Head of caudate nucleus (tissue), 42 donors: ENCODE results near the gene ACOT8.
"Not testable (repeated sequence)": the region's sequence is repeated elsewhere in the genome, so short reads cannot be mapped to it uniquely, and the experiment has no call there.

Experiments used
- DNase-seq, 42 donors: peaks; one replicate each; pipeline versions ENCODE4 v3.0.0 to v3.0.0-alpha.2; 2020 to 2021; ENCODE audit warnings: mixed read lengths in 7 of 42
- intact Hi-C: fragments of 100-400 bp; cut with DNase I; formaldehyde crosslinking; loops from one replicate; pipeline ENCODE4 v1.15.0; 2022

Gene ACOT8

GRCh38 chr20:45834797-45835161 lies 22.4 kb downstream of the ACOT8 start:
- intact Hi-C loops: no loop called here

GRCh38 chr20:45833883-45834796 lies 23.1 kb downstream of the ACOT8 start:
- peak; percentile 57 to 92 (median 82) for DNase-seq
- intact Hi-C loops: no loop called here

More at GRCh38 chr20:45834797-45835161, 22.4 kb downstream of the ACOT8 start:
- DNase-seq: no peak

GRCh38 chr20:45833030-45833882 lies 23.9 kb downstream of the ACOT8 start, which contains the start of gene SNX21:
TSS of gene SNX21 (plus strand) at chr20:45833799. CDS start at chr20:45833920, 121 bp downstream.
- intact Hi-C loops: no loop called here
- DNase-seq: peak; percentile 23 to 87 (median 73)

GRCh38 chr20:45832619-45833018 lies 24.6 kb downstream of the ACOT8 start:
- intact Hi-C loops: no loop called here
- no peak for DNase-seq

- intact Hi-C loops, DNase-seq: not testable (repeated sequence)
Observed at GRCh38 chr20:45829673-45830106, 27.5 kb downstream of the ACOT8 start.

GRCh38 chr20:45828589-45828988 lies 28.6 kb downstream of the ACOT8 start:
- intact Hi-C loops: no loop called here
- no peak for DNase-seq

GRCh38 chr20:45827712-45828111 lies 29.5 kb downstream of the ACOT8 start:
- no peak for DNase-seq
- intact Hi-C loops: no loop called here

- intact Hi-C loops: no loop called here
Observed at GRCh38 chr20:45827030-45827652, 30.1 kb downstream of the ACOT8 start, which contains the start of gene TNNC2. TSS of gene TNNC2 (minus strand) at chr20:45827312. CDS start at chr20:45827248, 64 bp downstream.

GRCh38 chr20:45826381-45827019 lies 30.7 kb downstream of the ACOT8 start:
- intact Hi-C loops: no loop called here
- peak in 5 of 42 donors; percentile 12 to 58 (median 35) for DNase-seq

More at GRCh38 chr20:45827030-45827652, 30.1 kb downstream of the ACOT8 start, which contains the start of gene TNNC2:
- no peak for DNase-seq

- DNase-seq: peak in 20 of 42 donors; percentile 23 to 65 (median 40)
Observed at GRCh38 chr20:45823949-45824835, 33.0 kb downstream of the ACOT8 start.

GRCh38 chr20:45822857-45823256 lies 34.3 kb downstream of the ACOT8 start:
- intact Hi-C loops: no loop called here

More at GRCh38 chr20:45823949-45824835, 33.0 kb downstream of the ACOT8 start:
- intact Hi-C loops: no loop called here

GRCh38 chr20:45821947-45822346 lies 35.2 kb downstream of the ACOT8 start:
- intact Hi-C loops: no loop called here
- no peak for DNase-seq

More at GRCh38 chr20:45822857-45823256, 34.3 kb downstream of the ACOT8 start:
- peak in 27 of 42 donors; percentile 14 to 65 (median 45) for DNase-seq

GRCh38 chr20:45819466-45819865 lies 37.7 kb downstream of the ACOT8 start:
- no peak for DNase-seq
- intact Hi-C loops: loop anchor here (10.0 kb wide), 1 partner anchor 115 kb away; the partner anchor contains the start of gene PCIF1

GRCh38 chr20:45818239-45818638 lies 39.0 kb downstream of the ACOT8 start:
- intact Hi-C loops: loop anchor here (10.0 kb wide), 1 partner anchor 117 kb away; the partner anchor contains the start of gene PCIF1

GRCh38 chr20:45817376-45818194 lies 39.6 kb downstream of the ACOT8 start:
- intact Hi-C loops: loop anchor here (10.0 kb wide), 1 partner anchor 117 kb away; the partner anchor contains the start of gene PCIF1
- no peak for DNase-seq

More at GRCh38 chr20:45818239-45818638, 39.0 kb downstream of the ACOT8 start:
- no peak for DNase-seq

GRCh38 chr20:45816951-45817350 lies 40.2 kb downstream of the ACOT8 start:
- no peak for DNase-seq
- intact Hi-C loops: loop anchor here (10.0 kb wide), 1 partner anchor 118 kb away; the partner anchor contains the start of gene PCIF1
